K562 (cell line): Measurements from ENCODE around the gene SLC48A1. TPM values are rescaled to one million over a fixed set of nuclear protein-coding genes. Genes with fewer than 3 reads are reported as not detected.

Experiments
- EGR1 ChIP-seq: fragments of 450-650 bp; conservative IDR thresholded peaks from 2 replicates; pipeline ENCODE4 v1.6.1; 2017; ENCODE audit warnings: mild to moderate bottlenecking
- TFAP4 ChIP-seq: sonication (generic); formaldehyde crosslinking; IDR thresholded peaks from 2 replicates; pipeline ENCODE4 v1.8.0; 2022; ENCODE audit warnings: missing genetic modification reagents, mild to moderate bottlenecking, moderate library complexity, borderline replicate concordance
- polyA plus RNA-seq, 8 experiments: library from polyadenylated mRNA; depleted of rRNA in 4 of 8; stranded (reverse) in 5 of 8; unstranded in 3 of 8; fragments of >200 nt; fragmentation: Nextera tagmentation in 2 of 8; fragmentation: Illumina TruSeq in 1 of 8; extraction: Ambion mirVana in 2 of 8; extraction: Trizol in 1 of 8; gene quantifications; 2 replicates each; pipeline versions ENCODE4 v1.2.1 to v1.2.3, GENCODE V29; 2011 to 2014; ENCODE audit warnings: inconsistent platforms in 1 of 8, missing spikeins in 1 of 8
- total RNA-seq, 7 experiments: library from RNA; depleted of rRNA in 6 of 7; stranded (reverse); fragments of >200 nt in 6 of 7; fragmentation: Illumina TruSeq in 2 of 7; extraction: Trizol in 2 of 7; gene quantifications; 2 replicates each; pipeline versions ENCODE4 v1.2.1 to v1.2.3, GENCODE V29; 2011 to 2021; ENCODE audit warnings: low replicate concordance in 1 of 7
- TF ChIP-seq, protein P1 (sequence below): fragments of 450-650 bp; IDR thresholded peaks from 2 replicates; pipeline ENCODE4 v1.6.1; 2016; ENCODE audit warnings: mild to moderate bottlenecking, moderate library complexity

SLC48A1 gene
- total and polyA plus RNA-seq, 9 of the 15 experiments (the other 6 are each of a cell fraction or from before 2014, with no cell fraction given): 10.7 to 37.5 (median 18.7) TPM

DNA sequence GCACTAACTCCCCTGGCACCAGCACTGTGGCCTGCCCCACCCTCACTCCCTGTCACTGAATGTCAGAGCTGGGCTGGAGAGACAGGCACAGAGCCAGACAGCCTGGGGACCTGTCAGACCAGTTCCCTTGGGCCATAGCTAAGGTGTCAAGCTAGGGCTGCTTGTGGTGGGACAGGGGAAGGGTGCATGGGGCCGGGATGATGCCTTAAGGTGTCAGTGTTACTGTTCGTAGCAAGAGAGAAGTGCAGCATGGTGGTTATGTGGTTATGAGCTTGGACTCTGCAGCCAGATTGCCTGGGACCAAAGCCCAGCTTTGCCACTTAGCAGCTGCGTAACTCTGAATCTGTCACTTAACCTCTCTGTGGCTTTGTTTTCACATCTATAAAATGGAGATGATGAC is 18.2 kb upstream of the SLC48A1 start (continued):
- TF ChIP-seq, protein P1, sequence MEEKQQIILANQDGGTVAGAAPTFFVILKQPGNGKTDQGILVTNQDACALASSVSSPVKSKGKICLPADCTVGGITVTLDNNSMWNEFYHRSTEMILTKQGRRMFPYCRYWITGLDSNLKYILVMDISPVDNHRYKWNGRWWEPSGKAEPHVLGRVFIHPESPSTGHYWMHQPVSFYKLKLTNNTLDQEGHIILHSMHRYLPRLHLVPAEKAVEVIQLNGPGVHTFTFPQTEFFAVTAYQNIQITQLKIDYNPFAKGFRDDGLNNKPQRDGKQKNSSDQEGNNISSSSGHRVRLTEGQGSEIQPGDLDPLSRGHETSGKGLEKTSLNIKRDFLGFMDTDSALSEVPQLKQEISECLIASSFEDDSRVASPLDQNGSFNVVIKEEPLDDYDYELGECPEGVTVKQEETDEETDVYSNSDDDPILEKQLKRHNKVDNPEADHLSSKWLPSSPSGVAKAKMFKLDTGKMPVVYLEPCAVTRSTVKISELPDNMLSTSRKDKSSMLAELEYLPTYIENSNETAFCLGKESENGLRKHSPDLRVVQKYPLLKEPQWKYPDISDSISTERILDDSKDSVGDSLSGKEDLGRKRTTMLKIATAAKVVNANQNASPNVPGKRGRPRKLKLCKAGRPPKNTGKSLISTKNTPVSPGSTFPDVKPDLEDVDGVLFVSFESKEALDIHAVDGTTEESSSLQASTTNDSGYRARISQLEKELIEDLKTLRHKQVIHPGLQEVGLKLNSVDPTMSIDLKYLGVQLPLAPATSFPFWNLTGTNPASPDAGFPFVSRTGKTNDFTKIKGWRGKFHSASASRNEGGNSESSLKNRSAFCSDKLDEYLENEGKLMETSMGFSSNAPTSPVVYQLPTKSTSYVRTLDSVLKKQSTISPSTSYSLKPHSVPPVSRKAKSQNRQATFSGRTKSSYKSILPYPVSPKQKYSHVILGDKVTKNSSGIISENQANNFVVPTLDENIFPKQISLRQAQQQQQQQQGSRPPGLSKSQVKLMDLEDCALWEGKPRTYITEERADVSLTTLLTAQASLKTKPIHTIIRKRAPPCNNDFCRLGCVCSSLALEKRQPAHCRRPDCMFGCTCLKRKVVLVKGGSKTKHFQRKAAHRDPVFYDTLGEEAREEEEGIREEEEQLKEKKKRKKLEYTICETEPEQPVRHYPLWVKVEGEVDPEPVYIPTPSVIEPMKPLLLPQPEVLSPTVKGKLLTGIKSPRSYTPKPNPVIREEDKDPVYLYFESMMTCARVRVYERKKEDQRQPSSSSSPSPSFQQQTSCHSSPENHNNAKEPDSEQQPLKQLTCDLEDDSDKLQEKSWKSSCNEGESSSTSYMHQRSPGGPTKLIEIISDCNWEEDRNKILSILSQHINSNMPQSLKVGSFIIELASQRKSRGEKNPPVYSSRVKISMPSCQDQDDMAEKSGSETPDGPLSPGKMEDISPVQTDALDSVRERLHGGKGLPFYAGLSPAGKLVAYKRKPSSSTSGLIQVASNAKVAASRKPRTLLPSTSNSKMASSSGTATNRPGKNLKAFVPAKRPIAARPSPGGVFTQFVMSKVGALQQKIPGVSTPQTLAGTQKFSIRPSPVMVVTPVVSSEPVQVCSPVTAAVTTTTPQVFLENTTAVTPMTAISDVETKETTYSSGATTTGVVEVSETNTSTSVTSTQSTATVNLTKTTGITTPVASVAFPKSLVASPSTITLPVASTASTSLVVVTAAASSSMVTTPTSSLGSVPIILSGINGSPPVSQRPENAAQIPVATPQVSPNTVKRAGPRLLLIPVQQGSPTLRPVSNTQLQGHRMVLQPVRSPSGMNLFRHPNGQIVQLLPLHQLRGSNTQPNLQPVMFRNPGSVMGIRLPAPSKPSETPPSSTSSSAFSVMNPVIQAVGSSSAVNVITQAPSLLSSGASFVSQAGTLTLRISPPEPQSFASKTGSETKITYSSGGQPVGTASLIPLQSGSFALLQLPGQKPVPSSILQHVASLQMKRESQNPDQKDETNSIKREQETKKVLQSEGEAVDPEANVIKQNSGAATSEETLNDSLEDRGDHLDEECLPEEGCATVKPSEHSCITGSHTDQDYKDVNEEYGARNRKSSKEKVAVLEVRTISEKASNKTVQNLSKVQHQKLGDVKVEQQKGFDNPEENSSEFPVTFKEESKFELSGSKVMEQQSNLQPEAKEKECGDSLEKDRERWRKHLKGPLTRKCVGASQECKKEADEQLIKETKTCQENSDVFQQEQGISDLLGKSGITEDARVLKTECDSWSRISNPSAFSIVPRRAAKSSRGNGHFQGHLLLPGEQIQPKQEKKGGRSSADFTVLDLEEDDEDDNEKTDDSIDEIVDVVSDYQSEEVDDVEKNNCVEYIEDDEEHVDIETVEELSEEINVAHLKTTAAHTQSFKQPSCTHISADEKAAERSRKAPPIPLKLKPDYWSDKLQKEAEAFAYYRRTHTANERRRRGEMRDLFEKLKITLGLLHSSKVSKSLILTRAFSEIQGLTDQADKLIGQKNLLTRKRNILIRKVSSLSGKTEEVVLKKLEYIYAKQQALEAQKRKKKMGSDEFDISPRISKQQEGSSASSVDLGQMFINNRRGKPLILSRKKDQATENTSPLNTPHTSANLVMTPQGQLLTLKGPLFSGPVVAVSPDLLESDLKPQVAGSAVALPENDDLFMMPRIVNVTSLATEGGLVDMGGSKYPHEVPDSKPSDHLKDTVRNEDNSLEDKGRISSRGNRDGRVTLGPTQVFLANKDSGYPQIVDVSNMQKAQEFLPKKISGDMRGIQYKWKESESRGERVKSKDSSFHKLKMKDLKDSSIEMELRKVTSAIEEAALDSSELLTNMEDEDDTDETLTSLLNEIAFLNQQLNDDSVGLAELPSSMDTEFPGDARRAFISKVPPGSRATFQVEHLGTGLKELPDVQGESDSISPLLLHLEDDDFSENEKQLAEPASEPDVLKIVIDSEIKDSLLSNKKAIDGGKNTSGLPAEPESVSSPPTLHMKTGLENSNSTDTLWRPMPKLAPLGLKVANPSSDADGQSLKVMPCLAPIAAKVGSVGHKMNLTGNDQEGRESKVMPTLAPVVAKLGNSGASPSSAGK: no peak
- TF ChIP-seq TFAP4 (CRISPR knock-in tag) (no peak), EGR1 (no peak)
- TF ChIP-seq, all 486 proteins: peak for 0
